HL-60 (cell line): ENCODE data around the gene CCDC93.

ENCODE experiments used
- GABPA ChIP-seq: IDR thresholded peaks from 2 replicates; pipeline ENCODE4 v1.6.1; 2012; ENCODE audit warnings: low read depth
- POLR2AphosphoS5 ChIP-seq: IDR thresholded peaks from 2 replicates; pipeline ENCODE4 v1.6.1; 2012; ENCODE audit warnings: low read depth
- SPI1 ChIP-seq: IDR thresholded peaks from 2 replicates; pipeline ENCODE4 v1.6.1; 2012; ENCODE audit warnings: low read depth, mild to moderate bottlenecking, borderline replicate concordance
- TF ChIP-seq, protein P1 (sequence below): IDR thresholded peaks from one replicate; pipeline ENCODE4 v1.5.1; 2011; ENCODE audit warnings: low read length, control low read depth, inconsistent platforms; ENCODE audit not compliant: insufficient read depth

DNA sequence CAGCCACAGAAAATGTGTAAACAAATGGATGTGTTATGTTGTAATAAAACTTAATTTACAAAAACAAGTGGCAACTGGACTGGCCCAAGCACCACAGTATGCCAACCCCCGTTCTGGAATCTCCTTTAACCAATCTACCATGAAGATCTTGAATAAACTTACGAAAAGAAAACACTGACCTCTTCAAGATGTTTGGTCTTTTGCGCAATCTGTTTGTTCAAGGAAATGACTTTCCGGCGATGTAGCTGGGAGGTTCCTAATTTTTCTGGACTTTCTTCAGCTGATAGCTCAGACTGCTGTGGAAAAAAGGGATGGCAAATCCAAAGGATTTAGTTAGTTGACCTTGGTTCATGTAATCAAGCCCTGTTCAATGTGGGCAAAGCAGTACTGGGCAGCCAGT, 55.7 kb downstream of the CCDC93 start:
- TF ChIP-seq POLR2AphosphoS5 (no peak), GABPA (no peak), SPI1 (no peak)
- TF ChIP-seq, protein P1, sequence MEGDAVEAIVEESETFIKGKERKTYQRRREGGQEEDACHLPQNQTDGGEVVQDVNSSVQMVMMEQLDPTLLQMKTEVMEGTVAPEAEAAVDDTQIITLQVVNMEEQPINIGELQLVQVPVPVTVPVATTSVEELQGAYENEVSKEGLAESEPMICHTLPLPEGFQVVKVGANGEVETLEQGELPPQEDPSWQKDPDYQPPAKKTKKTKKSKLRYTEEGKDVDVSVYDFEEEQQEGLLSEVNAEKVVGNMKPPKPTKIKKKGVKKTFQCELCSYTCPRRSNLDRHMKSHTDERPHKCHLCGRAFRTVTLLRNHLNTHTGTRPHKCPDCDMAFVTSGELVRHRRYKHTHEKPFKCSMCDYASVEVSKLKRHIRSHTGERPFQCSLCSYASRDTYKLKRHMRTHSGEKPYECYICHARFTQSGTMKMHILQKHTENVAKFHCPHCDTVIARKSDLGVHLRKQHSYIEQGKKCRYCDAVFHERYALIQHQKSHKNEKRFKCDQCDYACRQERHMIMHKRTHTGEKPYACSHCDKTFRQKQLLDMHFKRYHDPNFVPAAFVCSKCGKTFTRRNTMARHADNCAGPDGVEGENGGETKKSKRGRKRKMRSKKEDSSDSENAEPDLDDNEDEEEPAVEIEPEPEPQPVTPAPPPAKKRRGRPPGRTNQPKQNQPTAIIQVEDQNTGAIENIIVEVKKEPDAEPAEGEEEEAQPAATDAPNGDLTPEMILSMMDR = no peak
